Naive thymus-derived CD4-positive, alpha-beta T cell (primary cell): ENCODE measurements around the gene DSTN. TPM values are rescaled to one million over a fixed set of nuclear protein-coding genes. Genes with fewer than 3 reads are reported as not detected.

ENCODE experiments used
- ATAC-seq: fragments of 150-1000 bp; cut with Tn5 transposase; 2 replicates; pipeline ENCODE4 v1.10.0; 2021; ENCODE audit warnings: mild to moderate bottlenecking, moderate library complexity
- CTCF ChIA-PET: fragments of 350-600 bp; sonication (Branson Sonifier 250); formaldehyde crosslinking; loops from one replicate; lab custom pipeline; 2021; ENCODE audit warnings: antibody characterized with exemption; lab: Charles Lee
- POLR2A ChIA-PET: fragments of 350-600 bp; sonication (Branson Sonifier 250); formaldehyde crosslinking; loops from one replicate; lab custom pipeline; 2021; ENCODE audit warnings: antibody characterized with exemption, inconsistent platforms; lab: Charles Lee
- DNase-seq, 9 donors: peaks; one replicate each; pipeline versions ENCODE4 v3.0.0 to v3.0.0-alpha.2; 2020 to 2022; ENCODE audit warnings: mixed read lengths in 1 of 9
- H3K27ac ChIP-seq: one replicate; pipeline ENCODE4 v1.7.0; 2013; ENCODE audit warnings: mild to moderate bottlenecking, low read depth, low read length, moderate library complexity
- H3K27me3 ChIP-seq, 2 donors: one replicate each; pipeline ENCODE4 v1.7.0; 2013; ENCODE audit warnings: low read length in 2 of 2, mild to moderate bottlenecking in 2 of 2, moderate library complexity in 2 of 2; ENCODE audit not compliant: control insufficient read depth in 2 of 2, insufficient read depth in 2 of 2
- H3K36me3 ChIP-seq, 3 experiments: 1 replicate in 2 of 3; 2 replicates in 1 of 3; pipeline ENCODE4 v1.7.0; 2013; ENCODE audit warnings: low read length in 3 of 3, mild to moderate bottlenecking in 3 of 3, moderate library complexity in 1 of 3; ENCODE audit not compliant: insufficient read depth in 3 of 3, control insufficient read depth in 2 of 3
- H3K4me1 ChIP-seq, 2 donors: one replicate each; pipeline ENCODE4 v1.7.0; 2013; ENCODE audit warnings: low read length in 2 of 2, mild to moderate bottlenecking in 2 of 2, moderate library complexity in 1 of 2; ENCODE audit not compliant: control insufficient read depth in 2 of 2, insufficient read depth in 2 of 2
- H3K4me3 ChIP-seq: 2 replicates; pipeline ENCODE4 v1.7.0; 2013; ENCODE audit warnings: mild to moderate bottlenecking, low read length
- H3K9me3 ChIP-seq, 3 experiments: 1 replicate in 2 of 3; 2 replicates in 1 of 3; pipeline ENCODE4 v1.7.0; 2013; ENCODE audit warnings: low read length in 3 of 3; ENCODE audit not compliant: control insufficient read depth in 2 of 3
- H3K27ac Mint-ChIP-seq, 9 donors: one replicate each; pipeline ENCODE4 v1.8.0; 2020 to 2022; ENCODE audit warnings: mixed read lengths in 9 of 9, mild to moderate bottlenecking in 8 of 9, moderate library complexity in 5 of 9, inconsistent platforms in 2 of 9
- H3K27me3 Mint-ChIP-seq, 5 donors: one replicate each; pipeline ENCODE4 v1.8.0; 2021 to 2022; ENCODE audit warnings: mixed read lengths in 5 of 5, mild to moderate bottlenecking in 1 of 5
- H3K36me3 Mint-ChIP-seq, 5 donors: one replicate each; pipeline ENCODE4 v1.8.0; 2020 to 2022; ENCODE audit warnings: mixed read lengths in 5 of 5, mild to moderate bottlenecking in 3 of 5, inconsistent platforms in 1 of 5
- H3K4me1 Mint-ChIP-seq, 7 donors: one replicate each; pipeline ENCODE4 v1.8.0; 2020 to 2022; ENCODE audit warnings: mixed read lengths in 7 of 7, mild to moderate bottlenecking in 3 of 7, inconsistent platforms in 1 of 7
- H3K4me3 Mint-ChIP-seq, 10 donors: one replicate each; pipeline ENCODE4 v1.8.0; 2020 to 2022; ENCODE audit warnings: mild to moderate bottlenecking in 10 of 10, mixed read lengths in 10 of 10, moderate library complexity in 6 of 10, inconsistent platforms in 2 of 10
- H3K9me3 Mint-ChIP-seq, 11 donors: one replicate each; pipeline ENCODE4 v1.8.0; 2020 to 2022; ENCODE audit warnings: mixed read lengths in 11 of 11, mild to moderate bottlenecking in 4 of 11, inconsistent platforms in 1 of 11, moderate library complexity in 1 of 11
- intact Hi-C, 2 donors: fragments of 100-400 bp; cut with micrococcal nuclease; formaldehyde crosslinking; loops; one replicate each; pipeline ENCODE4 v1.15.1; 2023
- polyA plus RNA-seq, 2 donors: library from polyadenylated mRNA; unstranded; fragments of 300-500 nt; fragmentation: Illumina TruSeq; gene quantifications; one replicate each; pipeline ENCODE4 v1.2.3, GENCODE V29; 2021
- total RNA-seq, 6 experiments: library from RNA in 5 of 6; stranded (reverse) in 5 of 6; gene quantifications; 1 replicate in 5 of 6; 2 replicates in 1 of 6; pipeline ENCODE4 v1.2.3 and lab custom pipeline; 2021 to 2026

DSTN gene
- total and polyA plus RNA-seq, 7 experiments from 2014 or later: 28.7 to 113 (median 38.7) TPM

DNA sequence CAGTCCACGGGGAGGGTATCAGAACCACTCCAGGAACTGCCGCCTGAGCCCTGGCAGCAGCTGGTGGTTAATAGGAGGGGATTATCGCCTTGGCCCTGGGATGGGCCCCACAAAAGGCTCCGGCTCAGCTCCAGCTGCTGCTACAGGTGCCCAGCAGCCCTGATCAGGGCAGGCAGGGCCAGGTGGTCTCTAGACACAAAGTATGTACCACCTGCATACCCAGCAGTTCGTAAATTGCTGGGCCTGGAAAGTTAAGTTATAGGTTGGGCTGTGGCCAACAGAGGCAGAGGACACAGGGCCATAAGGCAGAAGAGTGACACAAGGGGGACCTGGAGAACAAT, 77.1 kb downstream of the DSTN start:
- H3K36me3 ChIP-seq: peaks cover 0 to 10% (median 0%) of the 10 kb centered on the region in 3 experiments
- no peaks in the 10 kb centered on the region for H3K9me3 ChIP-seq
- no peaks in the 10 kb centered on the region for H3K9me3 Mint-ChIP-seq
- no peak overlapping the region for H3K4me3 ChIP-seq
- ChIA-PET CTCF (interaction anchor here (0.7 kb wide), 1 partner anchor 81 kb away, joined by 3 read pairs; no protein-coding TSS in a partner anchor), POLR2A (no interaction called here)
- no peak overlapping the region for H3K27ac ChIP-seq
- H3K36me3 Mint-ChIP-seq: peaks cover 0 to 4% (median 0%) of the 10 kb centered on the region in 5 donors
- H3K27me3 Mint-ChIP-seq: no peaks in the 10 kb centered on the region
- ATAC-seq: no peak
- intact Hi-C loops: no loop called here
- H3K27me3 ChIP-seq: no peaks in the 10 kb centered on the region
- H3K4me1 ChIP-seq: no peaks in the 10 kb centered on the region
- peak overlapping the region in 1 of 9 donors; percentile 65 for H3K27ac Mint-ChIP-seq
- H3K4me1 Mint-ChIP-seq: peaks cover 4 to 15% (median 8%) of the 10 kb centered on the region in 7 donors
- peak overlapping the region in 1 of 10 donors; percentile 37 for H3K4me3 Mint-ChIP-seq
- DNase-seq: no peak

DNA sequence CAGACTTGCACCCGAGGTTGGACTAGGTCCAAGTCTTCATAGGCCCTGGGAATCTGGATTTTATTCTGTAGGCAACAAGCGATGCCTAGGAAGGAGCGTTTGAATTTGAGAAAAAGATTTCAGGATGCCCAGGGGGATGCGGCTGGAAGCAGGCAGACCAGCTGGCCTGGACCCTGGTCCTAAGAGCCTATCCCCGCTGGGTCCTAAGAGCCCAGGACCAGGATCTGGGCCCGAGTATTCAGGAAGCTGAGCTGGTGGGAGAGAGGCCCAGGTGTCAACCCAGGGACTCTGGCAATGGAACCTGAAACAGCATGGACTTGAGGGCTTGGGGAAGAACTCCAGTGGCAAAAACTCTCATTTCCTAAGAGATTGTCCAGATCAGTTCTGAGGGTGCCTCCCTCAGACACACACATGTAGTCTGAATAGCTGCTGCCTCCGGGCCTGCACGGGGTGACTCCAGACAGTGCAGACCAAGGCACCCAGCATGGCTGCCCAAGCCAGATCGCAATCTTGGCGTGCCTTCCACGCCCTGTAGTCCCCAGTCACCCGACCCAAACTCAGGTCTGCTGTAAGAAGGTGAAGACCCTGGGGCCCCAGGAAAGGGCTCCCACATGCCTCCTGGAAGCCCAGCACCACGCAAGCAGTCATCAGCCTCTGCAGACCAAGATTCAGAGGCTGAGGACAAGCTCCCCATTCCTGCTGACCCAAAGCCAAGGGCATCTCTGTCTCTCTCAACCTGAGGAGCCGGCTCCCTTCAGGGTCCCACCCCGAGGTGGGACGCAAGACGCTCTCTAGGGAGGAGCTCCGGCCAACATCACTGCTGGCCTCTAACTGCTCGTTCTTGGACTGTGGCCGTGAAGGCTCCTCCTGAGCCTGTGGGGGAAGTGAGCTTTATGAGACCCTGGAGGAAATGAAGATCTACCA, 77.8 kb downstream of the DSTN start:
- no peaks in the 10 kb centered on the region for H3K27me3 Mint-ChIP-seq
- Histone ChIP-seq H3K27ac (no peak overlapping the region), H3K4me1 (no peaks in the 10 kb centered on the region), H3K9me3 (no peaks in the 10 kb centered on the region), H3K4me3 (no peak overlapping the region), H3K36me3 (peaks cover 0 to 5% (median 0%) of the 10 kb centered on the region in 3 experiments), H3K27me3 (no peaks in the 10 kb centered on the region)
- no peak overlapping the region for H3K4me3 Mint-ChIP-seq
- ChIA-PET POLR2A (interaction anchor here (0.8 kb wide), 1 partner anchor 77 kb away, joined by 3 read pairs; no protein-coding TSS in a partner anchor), CTCF (interaction anchor here (0.7 to 3.1 kb wide), 2 partner anchors 81 to 111 kb away, joined by 3 to 9 read pairs; no protein-coding TSS in a partner anchor)
- intact Hi-C loops: loop anchor here in 1 of 2 donors (2.0 kb wide), 1 partner anchor 77 kb away; the partner anchor contains the start of gene DSTN
- peaks cover 0 to 2% (median 0%) of the 10 kb centered on the region in 5 donors for H3K36me3 Mint-ChIP-seq
- peaks cover 4 to 15% (median 8%) of the 10 kb centered on the region in 7 donors for H3K4me1 Mint-ChIP-seq
- DNase-seq (no peak), ATAC-seq (no peak)
- no peaks in the 10 kb centered on the region for H3K9me3 Mint-ChIP-seq
- H3K27ac Mint-ChIP-seq: peak overlapping the region in 1 of 9 donors; percentile 65

DNA sequence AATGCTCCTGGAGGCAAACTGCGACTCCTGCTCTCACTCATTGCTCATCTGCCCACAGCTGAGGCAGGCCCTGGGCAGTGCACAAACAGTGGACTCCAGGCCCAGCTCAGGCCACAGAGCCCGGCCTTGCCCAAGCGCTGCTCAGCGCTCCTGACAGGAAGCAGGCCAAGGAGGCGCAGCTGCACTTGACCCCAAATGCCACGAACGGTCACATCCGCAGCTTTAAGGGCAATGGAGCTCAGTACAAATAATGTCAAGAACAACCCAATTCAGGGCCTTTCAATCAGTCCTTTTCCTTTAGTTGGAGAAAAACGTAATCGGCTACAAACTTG, 78.4 kb downstream of the DSTN start:
- Mint-ChIP-seq H3K27me3 (no peaks in the 10 kb centered on the region), H3K9me3 (no peaks in the 10 kb centered on the region), H3K27ac (peak overlapping the region in 1 of 9 donors; percentile 72), H3K4me1 (peaks cover 4 to 15% (median 8%) of the 10 kb centered on the region in 7 donors), H3K36me3 (no peaks in the 10 kb centered on the region), H3K4me3 (no peak overlapping the region)
- DNase-seq (no peak), ATAC-seq (no peak)
- no peaks in the 10 kb centered on the region for H3K9me3 ChIP-seq
- no peaks in the 10 kb centered on the region for H3K27me3 ChIP-seq
- POLR2A ChIA-PET: no interaction called here
- CTCF ChIA-PET: interaction anchor here (3.1 kb wide), 1 partner anchor 111 kb away, joined by 9 read pairs; no protein-coding TSS in a partner anchor
- intact Hi-C loops: loop anchor here in 1 of 2 donors (2.0 kb wide), 1 partner anchor 77 kb away; the partner anchor contains the start of gene DSTN
- no peaks in the 10 kb centered on the region for H3K36me3 ChIP-seq
- H3K4me1 ChIP-seq: no peaks in the 10 kb centered on the region
- no peak overlapping the region for H3K4me3 ChIP-seq
- H3K27ac ChIP-seq: no peak overlapping the region

GRCh38 chr20:17648791-17649730, 79.2 kb downstream of the DSTN start:
- Histone ChIP-seq H3K36me3 (no peaks in the 10 kb centered on the region), H3K27me3 (no peaks in the 10 kb centered on the region), H3K9me3 (no peaks in the 10 kb centered on the region), H3K27ac (no peak overlapping the region), H3K4me3 (no peak overlapping the region), H3K4me1 (no peaks in the 10 kb centered on the region)
- H3K27me3 Mint-ChIP-seq: no peaks in the 10 kb centered on the region
- peak overlapping the region in 3 of 9 donors; percentile 67 to 85 (median 72) for H3K27ac Mint-ChIP-seq
- no peaks in the 10 kb centered on the region for H3K36me3 Mint-ChIP-seq
- CTCF ChIA-PET: interaction anchor here (0.9 to 3.1 kb wide), 2 partner anchors 108 to 112 kb away, joined by 3 to 9 read pairs; no protein-coding TSS in a partner anchor
- ATAC-seq (peak; percentile 67), DNase-seq (peak in 7 of 9 donors; percentile 14 to 54 (median 30))
- peak overlapping the region in 2 of 10 donors; percentile 25 to 28 for H3K4me3 Mint-ChIP-seq
- intact Hi-C loops: loop anchor here (1.0 to 2.0 kb wide), 3 partner anchors 78 to 145 kb away; partner anchors contain the start of gene DSTN (in 1 of the 2)
- H3K4me1 Mint-ChIP-seq: peaks cover 4 to 15% (median 8%) of the 10 kb centered on the region in 7 donors
- H3K9me3 Mint-ChIP-seq: no peaks in the 10 kb centered on the region
- POLR2A ChIA-PET: interaction anchor here (0.8 kb wide), 1 partner anchor 77 kb away, joined by 3 read pairs; no protein-coding TSS in a partner anchor

DNA sequence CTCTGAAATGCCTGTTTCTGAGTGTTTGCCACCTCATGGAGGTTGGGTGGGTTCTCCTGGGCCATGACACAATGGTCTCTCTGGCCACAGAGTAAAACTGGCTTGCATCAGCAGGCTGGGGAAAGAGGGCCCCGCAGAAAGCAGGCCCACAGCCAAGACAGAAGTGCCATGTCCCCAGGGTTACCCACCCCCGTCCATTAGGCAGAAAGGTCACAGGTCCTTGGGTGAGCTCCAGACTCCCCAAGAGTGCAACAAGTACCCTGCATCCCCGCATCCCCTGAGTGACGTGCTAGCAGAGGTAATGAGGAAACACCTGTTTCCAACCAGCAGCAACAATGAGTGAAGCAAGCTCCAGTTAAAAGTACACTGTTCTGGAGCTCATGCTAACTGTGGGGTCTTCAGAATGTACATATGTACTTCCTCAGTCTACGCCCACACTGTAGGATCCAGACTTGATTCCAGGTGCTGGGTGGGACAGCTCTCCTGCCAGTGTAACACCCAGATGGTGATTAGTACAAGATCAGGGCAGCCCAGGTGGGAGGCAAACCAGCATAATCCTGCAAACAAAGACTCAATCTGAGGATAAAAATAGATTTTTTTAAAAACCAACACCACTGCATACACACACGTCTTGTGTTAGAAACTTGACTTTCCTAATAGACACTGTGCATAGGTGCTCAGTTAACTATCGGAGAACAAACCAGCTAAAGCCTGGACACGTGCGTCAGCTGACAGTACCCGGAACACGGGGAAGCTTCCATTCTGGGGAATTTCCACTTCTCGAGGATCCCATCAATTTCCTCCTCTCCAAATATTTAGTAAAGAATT, 80.6 kb downstream of the DSTN start:
- no peaks in the 10 kb centered on the region for H3K27me3 Mint-ChIP-seq
- H3K27ac Mint-ChIP-seq: no peak overlapping the region
- ChIA-PET POLR2A (interaction anchor here (0.7 kb wide), 1 partner anchor 40 kb away, joined by 3 read pairs; no protein-coding TSS in a partner anchor), CTCF (interaction anchor here (3.1 kb wide), 1 partner anchor 114 kb away, joined by 9 read pairs; no protein-coding TSS in a partner anchor)
- no peaks in the 10 kb centered on the region for H3K9me3 ChIP-seq
- H3K36me3 Mint-ChIP-seq: no peaks in the 10 kb centered on the region
- DNase-seq (no peak), ATAC-seq (no peak)
- no peaks in the 10 kb centered on the region for H3K36me3 ChIP-seq
- intact Hi-C loops: no loop called here
- H3K4me1 Mint-ChIP-seq: peaks cover 4 to 15% (median 10%) of the 10 kb centered on the region in 7 donors
- no peak overlapping the region for H3K4me3 ChIP-seq
- H3K9me3 Mint-ChIP-seq: no peaks in the 10 kb centered on the region
- H3K27ac ChIP-seq: no peak overlapping the region
- H3K4me1 ChIP-seq: no peaks in the 10 kb centered on the region
- no peaks in the 10 kb centered on the region for H3K27me3 ChIP-seq
- H3K4me3 Mint-ChIP-seq: no peak overlapping the region
